IPS-15b (cell line): Measurements from ENCODE around the gene AKAP3.

Experiments
- H3K27me3 ChIP-seq: one replicate; pipeline ENCODE4 v1.6.1; 2013; ENCODE audit warnings: low read length; ENCODE audit not compliant: control insufficient read depth, insufficient read depth
- H3K36me3 ChIP-seq: one replicate; pipeline ENCODE4 v1.6.1; 2013; ENCODE audit warnings: low read length; ENCODE audit not compliant: control insufficient read depth, insufficient read depth
- H3K4me1 ChIP-seq: one replicate; pipeline ENCODE4 v1.6.1; 2013; ENCODE audit warnings: mild to moderate bottlenecking, low read length; ENCODE audit not compliant: control insufficient read depth, insufficient read depth
- H3K4me3 ChIP-seq: one replicate; pipeline ENCODE4 v1.5.1; 2013; ENCODE audit warnings: low read depth, low read length
- H3K9ac ChIP-seq: one replicate; pipeline ENCODE4 v1.6.1; 2013; ENCODE audit warnings: low read depth, mild to moderate bottlenecking, low read length
- H3K9me3 ChIP-seq: one replicate; pipeline ENCODE4 v1.6.1; 2013; ENCODE audit warnings: mild to moderate bottlenecking, low read length; ENCODE audit not compliant: control insufficient read depth, insufficient read depth

Gene AKAP3

DNA sequence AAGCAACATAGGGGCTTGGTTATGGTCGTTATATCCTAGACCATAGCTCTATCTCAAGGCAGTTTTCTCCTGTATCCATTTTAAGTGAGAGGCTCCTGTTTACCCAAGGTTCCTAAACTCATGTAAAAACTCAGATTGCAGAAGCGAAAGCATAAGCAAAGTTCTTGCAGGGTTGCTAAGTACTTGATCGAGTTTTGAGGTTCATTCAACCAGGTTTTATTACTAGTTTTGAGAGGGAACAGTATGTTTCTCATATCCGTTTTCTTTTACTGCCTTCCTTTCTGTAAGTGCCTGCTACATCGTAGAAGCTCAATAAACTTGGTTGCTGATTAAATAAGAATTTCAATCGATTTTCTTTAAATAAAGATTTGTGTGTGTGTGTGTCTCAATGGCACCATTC, 5.1 kb downstream of the AKAP3 start:
- Histone ChIP-seq H3K27me3 (no peaks in the 10 kb centered on the region), H3K9ac (no peak overlapping the region), H3K9me3 (no peaks in the 10 kb centered on the region), H3K36me3 (no peaks in the 10 kb centered on the region), H3K4me3 (no peak overlapping the region), H3K4me1 (no peaks in the 10 kb centered on the region)

DNA sequence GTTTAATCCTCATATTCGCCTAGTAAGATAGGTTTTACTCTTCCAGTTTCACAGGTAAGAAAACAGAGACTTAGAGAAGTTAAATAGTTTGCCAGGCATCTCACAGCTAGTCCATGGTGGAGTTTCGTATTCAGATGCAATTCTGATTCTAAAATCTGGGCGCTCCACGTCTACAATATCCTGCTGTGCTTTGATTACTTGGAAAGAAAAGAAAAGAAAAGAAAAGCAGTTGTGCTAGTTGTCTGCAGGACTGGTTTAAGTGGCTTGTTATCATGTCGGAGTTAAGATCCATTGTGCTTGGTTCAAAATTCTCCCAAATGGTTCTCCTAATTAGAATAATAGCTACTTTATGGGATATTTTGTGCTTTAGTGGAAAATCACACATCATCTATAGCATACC, 18.6 kb downstream of the AKAP3 start:
- no peaks in the 10 kb centered on the region for H3K27me3 ChIP-seq
- H3K4me3 ChIP-seq: no peak overlapping the region
- peaks cover 19% of the 10 kb centered on the region for H3K4me1 ChIP-seq
- H3K9me3 ChIP-seq: no peaks in the 10 kb centered on the region
- H3K36me3 ChIP-seq: no peaks in the 10 kb centered on the region
- H3K9ac ChIP-seq: peak overlapping the region; percentile 19

DNA sequence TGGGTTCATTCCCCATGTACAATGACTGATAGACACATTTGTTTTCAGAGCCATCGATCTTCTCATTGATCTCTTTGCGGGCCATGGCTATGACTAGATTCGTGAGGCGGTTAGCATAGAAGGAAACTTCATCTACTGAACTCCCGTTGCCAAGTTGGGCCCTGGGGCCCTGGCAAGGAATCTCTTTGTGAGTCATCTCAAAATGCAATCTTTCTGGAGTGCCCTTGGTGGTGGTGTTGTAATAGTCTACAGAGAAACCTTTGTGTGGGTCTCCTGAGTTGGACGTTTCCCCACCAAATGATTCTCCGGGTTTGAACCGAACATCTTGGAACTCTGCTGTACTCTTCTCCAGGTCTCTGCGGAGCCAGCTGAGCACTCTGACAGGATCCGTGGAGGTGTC, 20.4 kb downstream of the AKAP3 start:
- Histone ChIP-seq H3K36me3 (no peaks in the 10 kb centered on the region), H3K9me3 (no peaks in the 10 kb centered on the region), H3K9ac (no peak overlapping the region), H3K4me3 (no peak overlapping the region), H3K4me1 (peaks cover 19% of the 10 kb centered on the region), H3K27me3 (no peaks in the 10 kb centered on the region)

DNA sequence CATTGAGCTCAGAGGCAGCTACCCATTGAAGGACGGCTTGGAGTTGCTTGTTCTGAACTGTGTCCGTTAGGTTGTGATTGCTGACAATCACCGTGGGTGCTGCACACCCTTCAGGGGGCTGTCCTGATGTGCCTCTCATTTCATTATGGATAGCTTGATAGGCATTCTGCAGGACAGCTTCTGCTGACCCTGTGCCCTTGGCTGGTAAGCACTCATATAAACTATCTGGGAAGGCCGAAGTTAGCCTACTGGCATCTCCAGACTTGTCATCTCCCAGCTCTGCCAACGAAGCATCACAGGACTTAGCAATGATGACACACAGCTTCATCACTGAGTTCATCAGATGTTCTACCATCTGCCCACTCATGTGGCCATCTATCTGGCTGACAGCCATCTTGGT, 22.3 kb downstream of the AKAP3 start:
- Histone ChIP-seq H3K36me3 (no peaks in the 10 kb centered on the region), H3K4me3 (no peak overlapping the region), H3K9me3 (no peaks in the 10 kb centered on the region), H3K4me1 (peaks cover 19% of the 10 kb centered on the region), H3K27me3 (no peaks in the 10 kb centered on the region), H3K9ac (no peak overlapping the region)

DNA sequence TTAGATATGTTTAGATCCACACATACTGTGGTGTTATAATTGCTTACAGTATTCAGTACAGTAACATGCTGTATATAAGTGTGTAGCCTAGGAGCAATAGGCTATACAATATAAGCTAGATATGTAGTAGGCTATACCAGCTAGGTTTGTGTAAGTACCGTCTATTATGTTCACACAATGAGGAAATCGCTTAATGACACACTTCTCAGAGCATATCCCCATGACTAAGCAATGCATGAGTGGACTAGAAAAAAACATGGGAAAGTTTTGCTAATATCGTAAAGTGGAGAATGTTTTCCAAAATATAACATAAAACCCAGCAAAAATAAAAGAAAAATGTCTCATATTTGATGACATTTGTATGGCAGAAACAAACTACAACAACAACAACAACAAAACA, 27.3 kb downstream of the AKAP3 start:
- Histone ChIP-seq H3K4me3 (no peak overlapping the region), H3K9me3 (no peaks in the 10 kb centered on the region), H3K9ac (no peak overlapping the region), H3K4me1 (no peaks in the 10 kb centered on the region), H3K36me3 (no peaks in the 10 kb centered on the region), H3K27me3 (no peaks in the 10 kb centered on the region)

DNA sequence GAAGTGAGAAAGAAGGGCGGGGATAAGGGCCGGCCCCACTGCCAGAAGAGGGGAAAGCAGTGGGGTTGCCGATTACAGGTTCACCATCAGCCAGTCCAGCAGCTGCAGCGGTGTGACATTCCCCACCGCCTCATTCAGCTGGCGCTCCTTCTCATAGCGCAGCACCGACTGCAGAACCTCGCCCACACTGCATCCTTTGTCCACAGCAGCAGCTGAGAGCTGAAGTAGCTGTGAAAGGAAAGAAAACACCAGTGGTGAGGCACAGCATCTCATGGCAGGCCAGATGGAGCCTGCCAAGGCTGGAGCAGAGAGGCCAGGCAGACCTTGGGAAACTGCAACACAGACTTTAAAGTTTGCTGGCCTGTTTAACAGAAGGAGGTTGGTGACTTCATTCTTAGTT, 33.2 kb downstream of the AKAP3 start:
- Histone ChIP-seq H3K9ac (no peak overlapping the region), H3K36me3 (peaks cover 4% of the 10 kb centered on the region), H3K4me1 (no peaks in the 10 kb centered on the region), H3K9me3 (no peaks in the 10 kb centered on the region), H3K27me3 (no peaks in the 10 kb centered on the region), H3K4me3 (no peak overlapping the region)

DNA sequence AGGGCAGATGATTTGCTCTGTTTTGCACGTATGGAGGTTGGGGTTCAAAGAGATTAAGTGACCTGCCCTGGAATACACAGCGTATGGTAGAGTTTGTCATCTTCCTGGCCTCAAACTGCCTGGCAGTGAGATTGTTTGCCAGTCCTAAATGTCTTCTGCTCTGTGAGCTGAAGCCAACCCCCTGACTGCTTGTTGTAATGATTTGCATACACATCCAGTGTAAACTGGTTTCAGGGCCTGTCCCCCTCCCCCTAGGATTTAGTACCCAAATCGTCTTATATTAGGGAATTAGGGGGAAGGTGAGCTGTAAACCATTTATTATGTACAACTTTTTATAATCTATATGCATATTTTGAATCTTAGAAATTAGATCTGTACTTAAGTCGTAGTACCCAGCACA, 38.4 kb downstream of the AKAP3 start:
- H3K27me3 ChIP-seq: no peaks in the 10 kb centered on the region
- no peaks in the 10 kb centered on the region for H3K9me3 ChIP-seq
- H3K4me3 ChIP-seq: no peak overlapping the region
- H3K9ac ChIP-seq: no peak overlapping the region
- H3K36me3 ChIP-seq: peaks cover 4% of the 10 kb centered on the region
- H3K4me1 ChIP-seq: peaks cover 11% of the 10 kb centered on the region

DNA sequence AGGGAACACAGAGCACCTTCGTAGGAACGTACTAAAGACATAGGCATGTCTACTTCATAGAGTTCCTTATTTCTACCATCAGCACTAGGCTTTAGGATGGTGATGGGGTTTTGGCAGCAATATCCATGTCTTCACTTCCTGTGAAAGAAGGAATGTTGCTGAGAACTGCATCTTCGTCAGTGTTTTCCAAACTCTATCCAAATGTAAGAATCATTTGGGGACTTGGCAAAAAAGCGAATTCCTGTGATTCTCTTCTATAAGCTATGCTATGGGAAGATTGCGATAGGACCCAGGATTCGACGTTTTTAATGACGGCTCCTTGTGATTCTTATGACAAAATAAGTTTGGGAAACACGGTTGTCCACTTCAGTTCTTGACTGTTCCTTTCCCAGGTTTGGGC, 39.8 kb downstream of the AKAP3 start:
- Histone ChIP-seq H3K4me1 (peaks cover 14% of the 10 kb centered on the region), H3K36me3 (peaks cover 4% of the 10 kb centered on the region), H3K4me3 (no peak overlapping the region)

DNA sequence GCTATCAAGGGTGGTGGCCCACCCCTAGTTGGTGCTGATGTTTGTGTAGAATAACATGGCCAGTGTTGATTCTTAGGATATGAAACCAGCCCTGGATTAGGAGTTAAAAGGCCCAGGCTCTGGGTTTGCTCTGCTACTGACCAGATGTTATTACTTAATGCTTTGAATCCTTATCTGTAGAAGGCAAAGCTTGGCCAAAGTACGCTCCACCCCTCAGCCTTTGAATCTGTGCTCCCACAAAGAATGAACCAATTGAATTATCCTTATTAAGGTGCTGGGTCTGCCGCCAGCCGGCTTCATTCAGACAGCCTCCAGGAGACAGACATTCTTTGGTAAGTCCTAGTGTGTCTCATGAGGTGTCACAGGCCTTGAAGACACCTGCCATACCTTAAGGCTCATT, 41.8 kb downstream of the AKAP3 start:
- no peaks in the 10 kb centered on the region for H3K9me3 ChIP-seq
- peaks cover 2% of the 10 kb centered on the region for H3K27me3 ChIP-seq
- no peaks in the 10 kb centered on the region for H3K36me3 ChIP-seq
- H3K4me1 ChIP-seq: peaks cover 14% of the 10 kb centered on the region
- no peak overlapping the region for H3K4me3 ChIP-seq
- H3K9ac ChIP-seq: no peak overlapping the region

More for the DNA sequence above, 39.8 kb downstream of the AKAP3 start:
- H3K9me3 ChIP-seq: no peaks in the 10 kb centered on the region
- no peaks in the 10 kb centered on the region for H3K27me3 ChIP-seq
- no peak overlapping the region for H3K9ac ChIP-seq

DNA sequence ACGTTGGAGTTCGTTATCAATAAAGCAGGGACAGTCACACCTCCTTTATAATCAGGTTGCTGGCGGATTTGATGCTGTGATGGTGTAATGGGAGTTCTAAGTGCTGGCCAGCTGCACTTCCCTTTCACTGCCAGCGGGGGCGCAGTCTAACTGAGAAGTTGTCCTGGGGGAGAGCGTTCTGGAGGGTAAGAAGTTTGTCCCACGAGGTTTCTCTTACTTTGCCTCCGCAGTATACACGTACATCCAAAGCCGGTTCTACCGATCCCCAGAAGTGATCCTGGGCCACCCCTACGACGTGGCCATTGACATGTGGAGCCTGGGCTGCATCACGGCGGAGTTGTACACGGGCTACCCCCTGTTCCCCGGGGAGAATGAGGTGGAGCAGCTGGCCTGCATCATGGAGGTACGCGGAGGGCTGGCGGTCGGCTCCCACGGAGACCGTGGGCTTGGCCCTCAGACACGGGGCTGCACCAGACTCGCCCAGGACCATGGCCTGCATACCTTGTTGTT, 44.1 kb downstream of the AKAP3 start:
- H3K4me3 ChIP-seq: peak overlapping the region; percentile 81

DNA sequence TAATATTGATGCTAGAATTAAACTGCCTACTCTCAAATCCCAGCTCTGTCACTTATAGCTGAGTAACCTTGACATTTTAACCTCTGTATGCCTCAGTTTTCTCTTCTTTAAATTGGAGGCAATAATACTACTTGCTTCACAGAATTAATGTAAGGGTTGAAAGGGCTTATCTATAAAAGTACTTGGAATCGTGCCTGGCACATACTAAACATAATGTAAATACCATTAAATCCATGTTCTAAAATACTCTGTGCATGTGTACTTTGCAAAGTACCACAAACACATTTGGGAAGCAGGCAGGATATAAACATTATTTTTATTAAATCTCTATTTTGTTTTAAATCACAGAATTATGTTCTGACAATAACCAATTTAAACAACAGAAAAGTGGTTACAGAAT, 44.9 kb downstream of the AKAP3 start:
- peaks cover 2% of the 10 kb centered on the region for H3K27me3 ChIP-seq
- H3K9ac ChIP-seq: no peak overlapping the region
- peaks cover 5% of the 10 kb centered on the region for H3K4me1 ChIP-seq
- H3K4me3 ChIP-seq: no peak overlapping the region
- no peaks in the 10 kb centered on the region for H3K36me3 ChIP-seq
- H3K9me3 ChIP-seq: no peaks in the 10 kb centered on the region

More for the DNA sequence above, 44.1 kb downstream of the AKAP3 start:
- peak overlapping the region; percentile 73 for H3K9ac ChIP-seq
- peaks cover 7% of the 10 kb centered on the region for H3K4me1 ChIP-seq
- no peaks in the 10 kb centered on the region for H3K36me3 ChIP-seq
- H3K27me3 ChIP-seq: peaks cover 2% of the 10 kb centered on the region
- no peaks in the 10 kb centered on the region for H3K9me3 ChIP-seq

DNA sequence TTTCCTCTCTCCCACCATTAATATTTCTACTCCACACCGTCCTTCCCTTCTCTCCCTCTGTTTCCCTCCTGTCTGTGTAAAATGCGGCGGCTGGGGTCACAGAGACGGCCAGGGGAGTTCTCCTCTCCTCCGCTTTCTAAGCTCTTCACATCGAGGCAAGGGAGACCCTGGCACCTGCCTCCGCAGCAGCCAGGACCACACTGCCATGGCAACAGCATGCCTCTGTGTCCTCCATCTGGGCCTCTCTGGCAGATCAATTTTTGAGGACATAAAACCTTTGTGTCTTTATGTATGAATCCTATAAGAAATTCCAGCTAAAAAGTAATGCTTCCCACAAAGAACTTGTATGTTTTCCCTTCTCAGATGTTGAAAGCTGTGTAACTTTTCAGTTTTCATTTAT, 45.4 kb downstream of the AKAP3 start:
- no peaks in the 10 kb centered on the region for H3K36me3 ChIP-seq
- H3K9ac ChIP-seq: no peak overlapping the region
- peaks cover 4% of the 10 kb centered on the region for H3K4me1 ChIP-seq
- no peak overlapping the region for H3K4me3 ChIP-seq
- no peaks in the 10 kb centered on the region for H3K9me3 ChIP-seq
- peaks cover 2% of the 10 kb centered on the region for H3K27me3 ChIP-seq
